HAP-1 (cell line): ENCODE results near the gene NMNAT3.

Experiments
- DNase-seq, 2 experiments: peaks; one replicate each; pipeline ENCODE4 v3.0.0-alpha.2; 2016 to 2020; ENCODE audit warnings: low spot score in 2 of 2
- H3K27me3 ChIP-seq: fragments of 250-450 bp; sonication (Bioruptor Pico); 2 replicates; pipeline ENCODE4 v1.5.1; 2020; ENCODE audit warnings: low read depth, mild to moderate bottlenecking, moderate library complexity
- H3K36me3 ChIP-seq: fragments of 250-450 bp; sonication (Bioruptor Pico); replicated peaks from 2 replicates; pipeline ENCODE4 v1.5.1; 2020; ENCODE audit warnings: mild to moderate bottlenecking
- H3K4me1 ChIP-seq: fragments of 250-450 bp; sonication (Bioruptor Pico); 2 replicates; pipeline ENCODE4 v1.5.1; 2020; ENCODE audit warnings: mild to moderate bottlenecking
- H3K4me3 ChIP-seq: fragments of 250-450 bp; sonication (Bioruptor Pico); 2 replicates; pipeline ENCODE4 v1.5.1; 2020; ENCODE audit warnings: mild to moderate bottlenecking, moderate library complexity
- H3K9me3 ChIP-seq: fragments of 250-450 bp; sonication (Bioruptor Pico); 2 replicates; pipeline ENCODE4 v1.5.1; 2020; ENCODE audit warnings: mild to moderate bottlenecking, moderate library complexity
- in situ Hi-C: fragments of 300-500 bp; cut with MboI; formaldehyde crosslinking; loops from 3 replicates; pipeline ENCODE4 v1.14.3; 2020; ENCODE audit warnings: low sequenced_read_pairs, inconsistent platforms, mixed read lengths

NMNAT3 gene

GRCh38 chr3:139689708-139690228 lies 12.0 kb upstream of the NMNAT3 start:
- in situ Hi-C loops, result no loop called here
- no peak for DNase-seq

GRCh38 chr3:139689122-139689521 lies 11.3 kb upstream of the NMNAT3 start:
- H3K4me3 ChIP-seq, result no peak overlapping the region
- H3K36me3 ChIP-seq, result no peaks in the 10 kb centered on the region
- no peaks in the 10 kb centered on the region for H3K27me3 ChIP-seq
- DNase-seq, result peak; percentile 75 to 84
- H3K4me1 ChIP-seq, result peaks cover 4% of the 10 kb centered on the region
- no peaks in the 10 kb centered on the region for H3K9me3 ChIP-seq
- in situ Hi-C loops, result no loop called here

More at GRCh38 chr3:139689708-139690228, 12.0 kb upstream of the NMNAT3 start:
- H3K27me3 ChIP-seq, result no peaks in the 10 kb centered on the region
- H3K4me3 ChIP-seq, result no peak overlapping the region
- H3K36me3 ChIP-seq, result no peaks in the 10 kb centered on the region
- H3K9me3 ChIP-seq, result no peaks in the 10 kb centered on the region
- H3K4me1 ChIP-seq, result peaks cover 4% of the 10 kb centered on the region

DNA sequence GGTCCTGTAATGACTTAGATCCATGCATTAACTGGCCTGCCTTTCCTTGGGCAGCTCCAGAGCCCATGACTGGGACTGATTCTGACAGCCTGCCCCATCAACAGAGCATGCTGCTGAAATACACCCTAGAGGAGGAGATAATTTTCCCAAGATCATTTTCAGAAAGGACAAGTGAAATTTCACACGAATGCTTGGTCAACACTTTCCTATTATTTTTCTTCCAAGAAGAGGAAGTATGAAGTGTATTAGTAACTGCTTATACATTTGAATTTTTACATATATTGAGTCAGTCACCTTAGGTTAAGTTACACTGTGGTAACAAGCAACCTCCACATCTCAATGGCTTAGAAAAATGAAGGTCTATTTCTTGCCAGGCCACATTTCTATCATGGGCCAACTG lies 9.7 kb upstream of the NMNAT3 start:
- H3K36me3 ChIP-seq, result no peaks in the 10 kb centered on the region
- DNase-seq, result no peak

DNA sequence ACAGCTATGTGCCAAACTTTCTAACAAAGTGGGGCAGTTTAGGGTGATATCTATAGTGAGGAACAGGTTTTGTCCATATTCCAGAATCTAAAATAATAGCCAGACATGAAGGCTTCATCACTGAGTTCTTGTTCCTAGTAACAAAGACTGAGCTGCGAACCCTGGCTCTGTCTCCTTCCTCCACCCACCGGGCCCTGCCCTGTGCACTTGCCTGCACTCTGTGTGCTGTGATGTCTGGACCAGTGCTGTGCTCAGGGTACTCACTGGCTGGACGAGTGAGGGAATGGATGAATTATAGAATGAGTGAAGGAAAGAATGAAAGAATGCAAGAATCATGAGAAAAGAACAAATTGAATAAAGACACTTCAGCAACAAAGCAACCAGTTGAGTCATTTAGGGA lies 8.9 kb upstream of the NMNAT3 start:
- H3K4me1 ChIP-seq, result peaks cover 4% of the 10 kb centered on the region
- DNase-seq, result no peak
- H3K36me3 ChIP-seq, result no peaks in the 10 kb centered on the region
- in situ Hi-C loops, result no loop called here
- no peak overlapping the region for H3K4me3 ChIP-seq
- H3K9me3 ChIP-seq, result no peaks in the 10 kb centered on the region
- H3K27me3 ChIP-seq, result no peaks in the 10 kb centered on the region

More for the DNA sequence above, 9.7 kb upstream of the NMNAT3 start:
- Histone ChIP-seq H3K4me3 (no peak overlapping the region), H3K4me1 (peaks cover 4% of the 10 kb centered on the region), H3K27me3 (no peaks in the 10 kb centered on the region), H3K9me3 (no peaks in the 10 kb centered on the region)
- in situ Hi-C loops, result no loop called here

DNA sequence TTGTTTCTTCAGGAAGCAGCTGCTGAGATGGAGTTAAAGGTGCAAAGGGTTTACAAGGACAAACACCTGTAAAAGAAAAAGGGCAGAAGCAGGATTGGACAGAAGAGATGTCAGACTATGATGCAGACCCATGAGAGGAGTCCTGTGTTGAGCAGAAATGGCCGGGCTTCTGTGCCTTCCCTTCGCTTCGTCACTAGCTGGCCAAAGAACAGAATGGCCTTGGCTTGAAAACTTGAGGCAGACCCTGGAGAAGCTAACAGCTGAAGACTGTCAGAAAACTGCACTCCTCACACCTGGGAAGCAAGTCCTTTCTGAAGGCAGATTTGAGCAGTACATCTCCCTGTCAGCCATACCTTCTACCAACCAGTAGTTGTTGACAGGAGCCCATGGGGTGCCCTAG lies 8.4 kb upstream of the NMNAT3 start:
- no peak overlapping the region for H3K4me3 ChIP-seq
- peaks cover 4% of the 10 kb centered on the region for H3K4me1 ChIP-seq
- H3K27me3 ChIP-seq, result no peaks in the 10 kb centered on the region
- no peaks in the 10 kb centered on the region for H3K9me3 ChIP-seq
- DNase-seq, result no peak
- H3K36me3 ChIP-seq, result no peaks in the 10 kb centered on the region
- in situ Hi-C loops, result no loop called here

DNA sequence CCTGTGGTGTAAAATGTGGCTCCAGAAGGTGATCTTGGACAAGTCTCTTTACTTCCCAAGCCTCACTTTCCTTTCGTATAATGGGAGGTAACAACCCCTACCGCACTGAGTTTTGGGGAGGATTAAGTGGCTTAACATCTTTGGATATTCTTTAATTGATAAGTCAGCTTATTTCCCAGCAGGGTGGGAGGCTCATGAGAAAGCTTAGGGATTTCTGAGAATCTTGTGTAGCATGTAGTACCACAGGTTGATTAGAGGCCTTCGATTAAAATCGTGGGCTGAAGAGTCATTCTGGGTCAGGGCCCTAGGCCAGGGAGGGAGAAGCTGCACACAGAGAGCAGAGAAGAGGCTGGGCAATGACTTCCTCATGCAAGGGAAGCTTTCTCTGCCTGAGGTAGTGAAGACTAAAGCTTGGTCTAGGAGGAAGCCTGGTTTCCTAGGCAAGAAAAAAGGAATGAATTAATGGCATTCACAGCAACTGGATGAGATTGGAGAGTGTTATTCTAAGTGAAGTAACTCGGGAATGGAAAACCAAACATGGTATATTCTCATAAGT lies 1.5 kb upstream of the NMNAT3 start:
- in situ Hi-C loops, result no loop called here
- DNase-seq, result no peak
- H3K36me3 ChIP-seq, result no peaks in the 10 kb centered on the region

DNA sequence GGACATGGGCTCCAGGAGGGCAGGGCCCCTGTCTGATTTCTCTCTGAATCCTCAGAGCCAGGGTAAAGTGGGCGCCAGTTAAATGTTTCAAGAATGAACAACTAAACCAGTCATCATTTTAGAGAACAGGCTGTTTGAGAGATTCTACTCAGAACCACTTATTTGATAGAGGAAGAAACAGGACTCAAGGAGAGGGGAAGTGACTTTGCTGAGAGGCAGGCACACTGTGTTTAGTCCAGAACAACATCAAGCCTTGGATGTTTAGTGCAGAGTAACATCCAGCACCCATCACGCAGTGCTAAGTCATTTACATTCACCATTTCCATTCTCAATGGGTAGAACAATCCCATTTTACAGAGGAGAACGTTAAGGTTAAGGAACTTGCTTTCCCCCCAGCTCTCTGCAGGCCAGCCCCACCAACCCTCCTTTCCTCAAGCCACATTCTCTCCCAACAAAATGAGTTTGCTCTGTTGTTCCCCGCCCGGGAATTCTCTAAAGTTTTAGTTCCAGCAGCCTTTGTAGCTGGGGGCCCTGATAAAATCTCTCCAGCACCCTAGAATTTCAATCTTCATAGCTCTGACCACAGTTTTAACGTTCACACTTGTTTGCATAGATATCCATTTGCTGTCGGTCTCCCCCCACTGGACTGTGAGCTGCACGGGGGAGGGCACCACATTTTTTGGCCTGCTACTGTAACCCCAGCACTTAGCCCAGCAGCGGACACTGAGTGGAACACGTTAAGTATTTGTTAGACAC lies 962 bp downstream of the NMNAT3 start:
- in situ Hi-C loops, result no loop called here
- peak overlapping the region; percentile 54 for H3K4me3 ChIP-seq
- H3K36me3 ChIP-seq, result no peaks in the 10 kb centered on the region
- no peaks in the 10 kb centered on the region for H3K4me1 ChIP-seq
- H3K27me3 ChIP-seq, result no peaks in the 10 kb centered on the region
- no peak for DNase-seq
- H3K9me3 ChIP-seq, result no peaks in the 10 kb centered on the region

More for the DNA sequence above, 1.5 kb upstream of the NMNAT3 start:
- Histone ChIP-seq H3K4me3 (no peak overlapping the region), H3K27me3 (no peaks in the 10 kb centered on the region), H3K9me3 (no peaks in the 10 kb centered on the region), H3K4me1 (no peaks in the 10 kb centered on the region)

- H3K4me3 ChIP-seq, result no peak overlapping the region
- no peak for DNase-seq
- no peaks in the 10 kb centered on the region for H3K36me3 ChIP-seq
- no peaks in the 10 kb centered on the region for H3K4me1 ChIP-seq
- in situ Hi-C loops, result no loop called here
- H3K9me3 ChIP-seq, result no peaks in the 10 kb centered on the region
- no peaks in the 10 kb centered on the region for H3K27me3 ChIP-seq
These were observed 1.7 kb downstream of the NMNAT3 start for GRCh38 chr3:139676108-139676507.

DNA sequence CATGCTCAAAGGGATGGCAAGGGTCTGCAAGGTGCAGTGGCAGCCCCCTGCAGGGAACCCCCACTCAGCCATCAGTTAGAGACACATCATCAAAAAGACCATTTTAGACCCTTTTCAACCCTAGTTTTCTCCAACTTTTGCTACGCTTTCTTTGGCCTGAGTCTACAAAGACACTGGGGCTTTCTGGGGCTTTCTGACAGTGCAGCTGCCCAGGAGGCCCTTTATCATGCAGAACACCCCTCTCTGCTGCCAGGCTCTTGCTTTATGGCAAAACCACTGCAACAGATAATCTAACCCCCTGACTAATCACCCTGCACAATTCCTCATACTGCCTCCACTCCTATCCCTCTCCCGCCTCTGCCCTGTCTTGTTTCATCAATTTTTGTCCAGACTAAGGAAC lies 2.4 kb downstream of the NMNAT3 start:
- in situ Hi-C loops, result no loop called here
- no peaks in the 10 kb centered on the region for H3K4me1 ChIP-seq
- no peak overlapping the region for H3K4me3 ChIP-seq
- H3K36me3 ChIP-seq, result no peaks in the 10 kb centered on the region
- peak; percentile 36 to 48 for DNase-seq
- no peaks in the 10 kb centered on the region for H3K9me3 ChIP-seq
- no peaks in the 10 kb centered on the region for H3K27me3 ChIP-seq

- no peaks in the 10 kb centered on the region for H3K4me1 ChIP-seq
- H3K4me3 ChIP-seq, result no peak overlapping the region
- H3K36me3 ChIP-seq, result no peaks in the 10 kb centered on the region
- in situ Hi-C loops, result no loop called here
- H3K27me3 ChIP-seq, result no peaks in the 10 kb centered on the region
- DNase-seq, result no peak
- H3K9me3 ChIP-seq, result no peaks in the 10 kb centered on the region
These were observed 3.1 kb downstream of the NMNAT3 start for GRCh38 chr3:139674571-139675260.

GRCh38 chr3:139672884-139673283 lies 4.9 kb downstream of the NMNAT3 start:
- Histone ChIP-seq H3K4me3 (no peak overlapping the region), H3K27me3 (no peaks in the 10 kb centered on the region), H3K36me3 (no peaks in the 10 kb centered on the region), H3K4me1 (no peaks in the 10 kb centered on the region), H3K9me3 (no peaks in the 10 kb centered on the region)
- in situ Hi-C loops, result no loop called here
- no peak for DNase-seq

GRCh38 chr3:139671863-139672646 lies 5.7 kb downstream of the NMNAT3 start:
- in situ Hi-C loops, result no loop called here
- no peaks in the 10 kb centered on the region for H3K36me3 ChIP-seq

DNA sequence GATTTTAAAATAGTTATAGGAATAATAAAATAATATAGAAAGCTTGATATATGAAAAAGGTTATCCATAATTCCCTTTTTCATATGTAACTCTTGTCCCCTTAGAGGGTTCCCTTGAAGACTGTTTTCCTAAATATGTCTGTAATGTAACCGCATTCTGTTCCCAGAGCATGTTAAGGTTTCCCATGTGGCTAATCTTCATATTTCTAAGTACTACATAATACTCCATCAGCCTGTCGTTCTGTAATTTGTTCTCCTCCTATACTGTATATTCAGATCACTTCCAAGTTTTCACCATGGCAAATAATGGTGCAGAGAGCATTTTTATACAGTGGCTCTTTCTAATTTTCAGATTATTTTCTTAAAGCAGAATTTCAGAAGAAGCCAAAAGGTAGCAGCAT lies 6.7 kb downstream of the NMNAT3 start:
- Histone ChIP-seq H3K4me1 (no peaks in the 10 kb centered on the region), H3K4me3 (no peak overlapping the region), H3K36me3 (no peaks in the 10 kb centered on the region), H3K27me3 (no peaks in the 10 kb centered on the region), H3K9me3 (no peaks in the 10 kb centered on the region)
- no peak for DNase-seq
- in situ Hi-C loops, result no loop called here

More at GRCh38 chr3:139671863-139672646, 5.7 kb downstream of the NMNAT3 start:
- Histone ChIP-seq H3K4me1 (no peaks in the 10 kb centered on the region), H3K27me3 (no peaks in the 10 kb centered on the region), H3K4me3 (no peak overlapping the region), H3K9me3 (no peaks in the 10 kb centered on the region)
- DNase-seq, result no peak
